Middle frontal gyrus (tissue), 1 donor: Measurements from ENCODE around the gene DTNB.
"Not testable (repeated sequence)": the region's sequence is repeated elsewhere in the genome, so short reads cannot be mapped to it uniquely, and the experiment has no call there.

Experiments
- DNase-seq: peaks from one replicate; pipeline ENCODE4 v3.0.0-alpha.2; 2015; ENCODE audit warnings: low spot score; ENCODE audit errors: extremely low spot score

DTNB gene

DNA sequence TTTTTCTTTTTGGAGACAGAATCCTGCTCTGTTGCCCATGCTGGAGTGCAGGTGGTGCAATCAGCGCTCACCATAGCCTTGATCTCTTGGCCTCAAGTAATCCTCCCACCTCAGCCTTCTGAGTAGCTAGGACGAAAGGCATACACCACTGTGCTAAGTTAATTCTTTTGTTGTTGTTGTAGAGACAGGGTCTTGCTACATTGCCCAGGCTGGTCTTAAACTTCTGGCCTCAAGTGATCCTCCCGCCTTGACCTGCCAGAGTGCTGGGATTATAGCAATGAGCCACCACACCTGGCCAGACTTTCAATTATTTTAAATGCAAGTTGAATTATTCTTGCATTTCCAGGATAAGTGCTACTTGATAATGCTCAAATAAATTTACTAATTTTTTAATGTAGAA is 126.5 kb downstream of the DTNB start:
- DNase-seq, result no peak

DNA sequence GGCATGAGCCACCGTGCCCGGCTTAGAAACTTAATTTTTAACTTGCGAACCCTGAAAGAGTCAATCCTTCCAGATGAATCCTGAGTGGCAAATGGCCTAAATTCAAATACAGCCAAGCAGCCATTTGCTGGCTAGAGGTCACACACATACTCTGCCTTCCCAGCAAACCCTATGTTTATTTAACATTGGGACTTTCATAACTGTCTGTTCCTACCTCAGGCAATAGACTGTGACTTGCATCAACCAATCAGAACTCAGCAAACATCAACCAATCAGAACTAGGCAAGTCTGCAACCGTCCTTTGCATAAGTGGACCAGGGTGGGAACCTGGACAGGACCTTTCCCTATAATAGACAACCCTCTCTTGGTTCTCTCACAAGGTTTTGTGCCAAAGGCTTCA is 127.5 kb downstream of the DTNB start:
- no peak for DNase-seq

DNA sequence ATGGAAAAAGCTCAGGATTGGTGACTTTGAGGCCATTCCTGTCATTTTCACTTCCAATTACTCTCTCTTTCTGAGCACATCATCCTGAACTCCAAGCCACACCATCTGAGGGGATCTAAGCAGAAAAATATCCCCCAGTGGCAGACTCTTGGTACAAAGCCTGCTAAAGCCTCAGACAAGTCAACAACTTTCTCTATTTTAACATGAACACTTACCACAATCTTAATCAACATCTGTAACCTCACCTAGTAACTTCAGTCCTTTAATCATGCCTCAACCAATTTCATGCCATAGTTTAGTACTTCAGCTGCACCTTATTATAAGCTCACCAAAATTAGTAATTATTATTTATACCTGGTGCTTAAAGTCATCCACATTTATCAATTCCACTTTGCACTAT is 128.9 kb downstream of the DTNB start:
- DNase-seq, result no peak

DNA sequence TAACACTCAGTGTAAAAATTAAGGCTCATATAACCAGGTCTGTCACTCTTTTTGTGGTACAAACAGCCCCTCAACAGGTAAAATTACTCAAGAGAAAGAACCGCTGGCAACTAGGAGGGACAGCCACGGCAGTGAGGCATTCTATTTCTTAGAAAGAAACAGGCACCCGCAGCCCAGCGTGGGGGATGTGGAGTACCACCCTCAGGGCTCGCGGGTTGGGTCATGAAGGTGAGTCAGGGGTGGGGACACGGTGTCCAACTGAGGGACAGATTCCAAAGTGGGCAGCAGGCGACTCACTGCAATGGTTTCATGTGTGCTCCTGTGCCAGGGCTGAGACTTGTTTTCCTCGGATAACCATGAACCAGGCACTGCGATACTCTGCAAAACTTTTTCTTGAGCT is 129.4 kb downstream of the DTNB start:
- no peak for DNase-seq

DNA sequence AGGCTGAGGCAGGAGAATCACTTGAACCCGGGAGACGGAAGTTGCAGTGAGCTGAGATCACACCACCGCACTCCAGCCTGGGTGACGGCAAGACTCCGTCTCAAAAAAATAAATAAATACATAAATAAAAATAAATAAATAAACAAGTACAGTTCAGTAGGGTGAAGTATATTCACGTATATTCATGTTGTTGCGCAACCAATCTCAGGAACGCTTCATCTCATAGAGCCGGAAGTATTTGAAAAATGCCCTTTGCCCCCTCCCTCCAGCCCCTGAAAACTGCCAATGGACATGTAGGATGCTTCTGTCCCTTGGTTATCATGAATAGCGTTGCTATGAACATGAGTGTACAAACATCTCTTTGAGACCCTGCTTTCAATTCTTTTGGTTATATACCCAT is 132.0 kb downstream of the DTNB start:
- DNase-seq, result no peak

DNA sequence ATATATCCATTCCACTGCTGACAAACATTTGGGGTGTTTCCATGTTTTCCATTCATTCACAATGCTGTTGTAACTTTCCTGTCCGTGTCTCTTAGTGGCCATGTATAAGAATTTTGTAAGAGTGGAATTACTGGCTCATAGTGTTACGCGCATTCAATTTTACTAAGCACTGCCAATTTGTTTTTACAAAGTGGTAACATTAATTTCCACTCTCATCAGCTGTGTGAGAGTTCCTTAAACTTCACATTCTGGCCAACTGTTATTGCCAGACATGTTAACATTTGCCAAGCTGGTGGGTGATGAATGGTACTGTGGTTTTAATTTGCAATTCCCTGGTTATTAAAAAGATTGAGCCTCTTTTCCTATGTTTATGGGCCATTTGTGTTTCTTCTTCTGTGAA is 134.2 kb downstream of the DTNB start:
- DNase-seq, result no peak

DNA sequence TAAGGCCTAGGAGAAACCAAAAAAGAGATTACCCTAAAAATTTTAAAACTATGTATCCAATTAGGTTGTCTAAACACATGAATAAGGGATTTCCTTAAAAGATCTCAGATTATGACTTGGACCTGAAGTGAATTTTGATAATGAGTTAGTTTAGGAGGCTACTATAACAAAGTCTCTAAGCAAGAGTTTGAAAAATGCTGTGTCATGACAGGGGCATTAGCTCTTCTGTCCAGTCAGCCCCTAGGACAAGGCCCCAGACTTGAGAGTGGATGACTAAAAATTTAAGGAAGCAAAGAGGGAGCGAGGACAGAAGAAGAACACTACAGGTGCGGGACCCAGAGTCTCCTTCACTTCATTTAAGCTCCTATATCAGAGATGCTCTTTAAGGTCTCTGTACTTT is 135.9 kb downstream of the DTNB start:
- DNase-seq, result no peak

DNA sequence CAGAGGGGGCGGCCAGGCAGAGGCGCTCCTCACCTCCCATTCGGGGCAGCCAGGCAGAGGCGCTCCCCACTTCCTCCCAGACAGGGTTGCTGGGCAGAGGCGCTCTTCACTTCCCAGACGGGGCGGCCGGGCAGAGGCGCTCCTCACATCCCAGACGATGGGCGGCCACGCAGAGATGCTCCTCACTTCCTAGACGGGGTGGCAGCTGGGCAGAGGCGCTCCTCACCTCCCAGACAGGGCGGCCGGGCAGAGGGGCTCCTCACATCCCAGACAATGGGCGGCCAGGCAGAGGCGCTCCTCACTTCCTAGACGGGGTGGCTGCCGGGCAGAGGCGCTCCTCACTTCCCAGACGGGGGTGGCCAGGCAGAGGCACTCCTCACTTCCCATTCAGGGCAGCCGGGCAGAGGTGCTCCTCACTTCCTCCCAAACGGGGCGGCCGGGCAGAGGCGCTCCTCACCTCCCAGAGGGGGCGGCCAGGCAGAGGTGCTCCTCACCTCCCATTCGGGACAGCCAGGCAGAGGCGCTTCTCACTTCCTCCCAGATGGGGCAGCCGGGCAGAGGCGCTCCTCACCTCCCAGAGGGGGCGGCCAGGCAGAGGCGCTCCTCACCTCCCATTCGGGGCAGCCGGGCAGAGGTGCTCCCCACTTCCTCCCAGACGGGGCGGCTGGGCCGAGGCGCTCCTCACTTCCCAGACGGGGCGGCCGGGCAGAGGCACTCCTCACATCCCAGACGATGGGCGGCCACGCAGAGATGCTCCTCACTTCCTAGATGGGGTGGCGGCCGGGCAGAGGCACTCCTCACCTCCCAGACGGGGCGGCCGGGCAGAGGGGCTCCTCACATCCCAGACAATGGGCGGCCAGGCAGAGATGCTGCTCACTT is 137.7 kb downstream of the DTNB start:
- DNase-seq, result not testable (repeated sequence)

DNA sequence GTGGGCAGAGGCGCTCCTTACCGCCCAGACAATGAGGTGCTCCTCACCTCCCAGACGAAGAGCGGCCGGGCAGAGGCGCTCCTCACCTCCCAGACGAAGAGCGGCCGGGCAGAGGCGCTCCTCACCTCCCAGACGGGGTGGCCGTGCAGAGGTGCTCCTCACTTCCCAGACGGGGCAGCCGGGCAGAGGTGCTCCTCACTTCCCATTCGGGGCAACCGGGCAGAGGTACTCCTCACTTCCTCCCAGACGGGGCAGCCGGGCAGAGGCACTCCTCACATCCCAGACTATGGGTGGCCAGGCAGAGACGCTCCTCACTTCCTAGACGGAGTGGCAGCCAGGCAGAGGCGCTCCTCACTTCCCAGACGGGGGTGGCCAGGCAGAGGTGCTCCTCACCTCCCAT is 138.4 kb downstream of the DTNB start:
- DNase-seq, result not testable (repeated sequence)

DNA sequence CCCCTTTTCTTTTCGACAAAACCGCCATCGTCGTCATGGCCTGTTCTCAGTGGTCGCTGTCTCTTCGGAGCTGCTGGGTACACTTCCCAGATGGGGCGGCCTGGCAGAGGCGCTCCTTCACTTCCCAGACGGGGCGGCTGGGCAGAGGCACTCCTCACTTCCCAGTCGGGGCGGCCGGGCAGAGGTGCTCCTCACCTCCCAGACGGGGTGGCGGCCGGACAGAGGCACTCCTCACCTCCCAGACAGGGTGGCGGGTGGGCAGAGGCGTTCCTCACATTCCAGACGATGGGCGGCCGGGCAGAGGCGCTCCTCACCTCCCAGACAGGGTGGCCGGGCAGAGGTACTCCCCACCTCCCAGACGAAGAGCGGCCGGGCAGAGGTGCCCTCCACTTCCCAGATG is 138.9 kb downstream of the DTNB start:
- DNase-seq, result no peak

DNA sequence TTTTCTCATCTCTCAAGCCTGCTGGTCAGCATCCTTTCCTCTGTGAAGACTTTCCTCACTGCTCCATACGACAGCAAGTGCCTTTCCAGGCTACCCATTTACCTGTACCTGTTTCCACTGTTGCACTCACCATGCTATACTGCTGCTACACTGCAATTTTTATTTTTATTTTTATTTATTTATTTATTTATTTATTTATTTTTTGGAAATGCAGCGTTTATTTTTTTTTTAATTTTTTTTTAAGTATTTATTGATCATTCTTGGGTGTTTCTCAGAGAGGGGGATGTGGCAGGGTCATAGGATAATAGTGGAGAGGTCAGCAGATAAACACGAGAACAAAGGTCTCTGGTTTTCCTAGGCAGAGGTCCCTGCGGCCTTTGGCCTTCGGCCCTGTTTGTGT is 139.6 kb downstream of the DTNB start:
- DNase-seq, result not testable (repeated sequence)

DNA sequence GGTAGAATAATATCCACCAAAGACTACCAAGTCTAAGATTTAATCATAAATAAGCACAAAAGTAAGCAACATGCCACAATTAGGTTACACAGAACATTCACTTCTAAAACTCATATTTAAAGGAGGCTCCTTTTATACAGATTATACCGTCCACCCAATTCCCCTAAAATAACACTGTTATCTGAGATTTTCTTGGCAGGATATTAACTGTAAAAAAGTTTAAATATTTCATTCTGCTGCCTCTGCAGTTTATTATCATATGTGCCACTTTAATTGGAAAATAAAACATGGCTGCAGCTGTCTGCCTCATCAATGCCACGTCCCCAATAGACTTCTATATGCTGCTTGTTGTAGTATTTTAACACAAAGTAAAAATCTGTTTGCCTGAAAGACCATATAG is 140.9 kb downstream of the DTNB start:
- DNase-seq, result no peak

DNA sequence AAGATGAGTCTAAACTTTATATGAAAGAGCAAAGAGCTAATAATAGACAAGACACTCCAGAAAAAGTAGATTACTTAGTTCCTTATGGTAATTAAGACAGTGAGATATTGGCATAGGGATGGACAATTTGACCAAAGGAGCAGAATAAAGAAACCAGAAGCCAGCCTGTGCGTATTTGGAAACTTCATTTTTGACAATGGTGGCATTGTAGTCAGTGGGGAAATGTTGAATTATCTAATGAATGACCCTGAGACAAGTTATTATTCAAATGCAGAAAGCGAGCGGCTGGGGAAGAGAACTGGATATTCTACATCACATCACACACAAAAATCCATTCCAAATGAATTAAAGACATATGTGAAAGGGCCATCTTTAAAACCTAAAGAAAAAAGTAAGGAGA is 144.3 kb downstream of the DTNB start:
- no peak for DNase-seq

DNA sequence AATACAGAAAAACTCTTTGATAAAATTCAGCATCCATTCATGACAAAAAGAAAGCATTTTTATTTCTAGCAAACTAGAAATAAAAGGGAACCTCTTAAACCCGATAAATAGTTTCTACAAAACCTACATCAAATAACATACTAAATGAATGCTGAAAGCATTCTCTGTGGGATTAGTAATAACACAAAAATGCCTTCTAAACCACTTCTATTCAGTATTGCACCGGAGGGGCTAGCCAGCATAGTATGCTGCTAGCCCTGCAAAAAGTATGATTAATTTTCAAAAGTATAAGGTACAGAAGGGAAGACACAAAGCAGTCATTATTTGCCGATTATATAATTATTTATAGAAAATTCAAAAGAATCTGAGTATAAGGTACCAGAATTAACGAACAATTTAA is 145.2 kb downstream of the DTNB start:
- DNase-seq, result no peak

DNA sequence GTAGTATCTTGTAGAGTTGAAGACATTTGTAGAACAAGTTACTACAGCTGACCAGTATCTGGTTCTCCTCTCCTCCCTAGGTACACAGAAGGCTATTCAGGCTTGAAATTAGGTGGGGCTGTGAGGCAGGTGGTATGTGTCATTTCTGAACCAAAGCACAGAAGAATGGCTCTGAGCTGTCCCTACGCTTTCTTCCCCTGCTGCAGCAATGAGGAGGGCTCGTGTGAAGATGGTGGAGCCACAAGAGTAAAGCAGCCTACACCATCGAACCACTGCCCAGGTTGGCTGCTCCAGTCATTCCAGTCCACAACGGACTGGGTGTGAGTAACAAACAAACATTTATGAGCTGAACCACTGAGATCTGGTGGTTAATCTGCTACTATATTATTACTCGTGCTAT is 148.9 kb downstream of the DTNB start:
- no peak for DNase-seq

DNA sequence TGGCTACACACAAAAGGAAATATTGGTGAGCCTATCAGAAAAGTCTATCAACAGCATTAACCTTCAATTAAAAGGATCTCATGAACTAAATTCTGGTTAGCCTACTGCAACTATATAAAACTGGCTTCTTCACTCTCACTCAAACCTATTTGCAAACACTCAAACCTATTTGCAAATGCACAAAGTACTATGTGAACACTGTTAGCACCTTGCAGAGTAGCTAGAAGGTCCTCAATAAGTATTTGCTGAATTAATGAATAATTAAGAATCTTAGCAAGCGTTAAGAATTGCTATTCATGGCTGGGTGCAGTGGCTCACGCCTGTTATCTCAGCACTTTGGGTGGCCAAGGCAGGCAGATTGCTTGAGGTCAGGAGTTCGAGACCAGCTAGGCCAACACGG is 150.3 kb downstream of the DTNB start:
- no peak for DNase-seq

DNA sequence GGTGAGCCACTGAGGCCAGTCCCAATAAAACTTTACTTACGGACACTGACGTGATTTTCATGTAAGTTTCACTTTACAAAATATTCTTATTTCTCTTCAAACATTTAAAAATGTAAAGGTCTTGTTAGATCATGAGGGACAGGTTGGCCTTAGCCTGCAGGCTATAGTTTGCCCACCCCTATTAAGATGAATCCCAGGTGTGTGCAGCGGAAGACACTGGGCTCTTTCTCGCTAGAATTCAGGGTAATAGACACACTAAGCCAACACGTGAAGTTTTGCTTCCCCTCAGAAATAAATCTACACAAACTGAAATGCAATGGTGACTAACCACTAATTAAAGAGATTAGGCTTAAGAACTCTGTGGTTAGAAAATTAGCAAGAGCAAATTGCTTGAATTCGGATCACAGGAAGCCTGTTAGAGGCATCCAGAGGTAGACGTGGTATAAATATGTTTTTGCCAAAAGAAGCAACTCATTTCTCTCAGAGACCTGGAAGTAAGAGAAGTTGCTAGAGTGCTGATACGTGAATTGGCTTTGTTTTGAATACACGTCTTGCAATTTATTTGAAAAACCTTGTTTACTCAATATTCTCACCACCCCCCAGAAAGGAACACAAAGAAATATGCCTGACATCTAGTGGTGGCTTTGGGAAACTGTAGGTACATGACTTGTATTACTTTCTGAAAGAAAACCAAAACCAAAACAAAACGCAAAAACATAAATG is 151.6 kb downstream of the DTNB start:
- peak; percentile 46 for DNase-seq

DNA sequence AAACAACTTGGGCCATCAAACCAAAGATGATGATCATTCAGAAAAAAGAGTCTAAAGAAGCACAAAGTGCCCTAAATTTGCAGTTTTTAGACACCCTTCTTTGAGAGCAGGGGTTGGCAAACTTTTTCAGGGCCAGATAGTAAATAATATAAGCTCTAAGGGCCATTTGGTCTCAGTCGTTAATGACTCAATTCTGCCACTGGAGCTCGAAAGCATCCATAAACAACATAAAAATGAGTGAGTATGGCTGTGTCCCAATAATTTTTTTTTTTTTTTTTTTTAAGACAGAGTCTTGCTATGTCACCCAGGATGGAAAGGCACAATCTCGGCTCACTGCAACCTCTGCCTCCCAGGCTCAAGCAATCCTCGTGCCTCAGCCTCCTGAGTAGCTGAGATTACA is 152.3 kb downstream of the DTNB start:
- DNase-seq, result no peak

DNA sequence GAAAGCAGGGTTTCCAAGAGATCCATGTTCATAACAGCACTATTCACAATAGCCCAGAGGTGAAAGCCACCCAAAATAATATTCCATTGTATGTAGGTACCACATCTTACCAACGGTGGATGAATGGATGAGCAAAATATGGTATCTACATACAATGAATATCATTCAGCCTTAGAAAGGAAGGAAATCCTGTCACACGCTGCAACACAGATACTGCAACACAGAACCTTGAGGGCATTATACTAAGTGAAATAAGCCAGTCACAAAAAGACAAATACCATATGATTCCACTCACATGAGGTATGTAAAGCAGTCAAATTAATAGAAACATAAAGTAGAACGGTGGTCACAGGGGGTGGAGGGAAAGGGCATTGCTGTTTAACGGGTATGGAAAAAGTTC is 155.7 kb downstream of the DTNB start:
- DNase-seq, result no peak

DNA sequence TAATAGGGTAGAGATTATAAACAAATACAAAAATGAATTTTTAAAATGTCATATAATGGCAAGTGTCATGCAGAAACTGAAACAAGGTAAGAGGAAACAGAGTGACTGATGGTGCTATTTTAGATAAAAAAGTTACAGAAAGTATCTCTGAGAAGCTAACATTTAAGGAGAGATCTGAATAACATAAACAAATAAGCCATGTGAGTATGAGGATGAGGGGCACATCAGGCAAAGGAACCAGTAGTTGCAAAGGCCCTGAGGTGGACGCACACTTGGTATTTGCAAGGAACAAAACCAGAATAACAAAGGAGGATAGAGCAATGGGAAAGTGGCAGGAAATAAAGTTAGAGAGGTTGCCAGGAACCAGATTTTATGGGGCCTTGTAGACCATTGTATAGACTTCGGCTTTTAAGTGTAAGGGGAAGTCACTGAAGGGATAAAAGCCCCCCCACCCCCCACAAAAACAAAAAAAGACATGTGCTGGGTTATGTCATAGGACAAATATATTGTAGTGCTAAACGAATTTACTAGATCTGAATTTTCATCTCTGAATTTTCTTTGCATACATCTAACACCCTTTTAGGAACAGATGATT is 159.2 kb downstream of the DTNB start:
- DNase-seq, result no peak

DNA sequence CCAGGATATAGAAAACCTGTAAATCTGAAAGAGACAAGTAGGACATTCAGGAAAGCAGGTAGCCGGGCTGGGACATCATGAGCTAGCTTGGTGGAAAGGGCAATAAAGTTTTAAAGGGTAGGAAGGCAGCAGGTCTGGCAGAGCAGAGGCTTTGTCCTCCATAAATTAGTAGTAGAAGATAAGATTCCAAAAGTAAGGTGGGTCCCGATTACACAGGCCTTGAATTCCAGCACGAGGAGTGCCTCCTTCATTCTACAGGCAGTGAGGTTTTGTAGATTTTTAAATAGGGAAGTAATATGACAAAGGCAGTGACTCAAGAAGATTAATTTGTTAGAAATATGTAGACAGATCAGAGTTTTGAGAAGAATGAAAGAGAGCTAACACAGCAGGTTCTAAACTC is 160.7 kb downstream of the DTNB start:
- no peak for DNase-seq

DNA sequence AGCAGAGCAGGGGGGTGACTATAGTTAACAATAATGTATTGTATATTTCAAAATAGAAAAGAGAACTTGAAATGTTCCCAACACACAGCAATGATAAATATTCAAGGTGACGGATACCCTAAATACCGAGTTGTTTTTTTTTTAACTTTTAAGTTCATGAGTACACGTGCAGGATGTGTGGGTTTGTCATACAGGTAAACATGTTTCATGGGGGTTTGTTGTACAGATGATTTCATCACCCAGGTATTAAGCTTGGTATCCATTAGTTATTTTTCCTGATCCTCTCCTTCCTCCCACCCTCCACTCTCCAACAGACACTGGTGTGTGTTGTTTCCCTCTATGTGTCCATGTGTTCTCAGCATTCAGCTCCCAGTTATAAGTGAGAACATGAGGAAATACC is 167.2 kb downstream of the DTNB start:
- no peak for DNase-seq

DNA sequence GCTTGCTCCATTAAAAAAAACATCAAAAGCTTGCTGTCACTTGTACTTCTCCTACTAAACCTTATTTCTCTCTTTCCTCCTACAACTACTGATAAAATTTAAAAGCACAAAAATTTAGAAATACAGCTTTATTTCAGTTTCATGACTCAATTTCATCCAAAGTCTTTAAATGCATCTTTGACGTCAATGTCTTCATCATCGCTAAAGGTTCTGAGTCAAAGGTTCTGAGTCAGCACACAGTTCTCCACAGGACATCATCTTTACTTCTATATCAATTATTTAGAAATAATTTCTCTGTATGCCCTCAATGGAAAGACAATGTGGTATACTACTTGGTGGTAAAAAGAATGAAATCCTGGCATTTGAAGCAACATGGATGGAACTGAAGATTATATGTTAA is 167.8 kb downstream of the DTNB start:
- no peak for DNase-seq
